ENCODE measurements around the gene RND3.
A peak's percentile ranks its signal among the peaks of the same experiment; 100 is the strongest.

RND3 gene

DNA sequence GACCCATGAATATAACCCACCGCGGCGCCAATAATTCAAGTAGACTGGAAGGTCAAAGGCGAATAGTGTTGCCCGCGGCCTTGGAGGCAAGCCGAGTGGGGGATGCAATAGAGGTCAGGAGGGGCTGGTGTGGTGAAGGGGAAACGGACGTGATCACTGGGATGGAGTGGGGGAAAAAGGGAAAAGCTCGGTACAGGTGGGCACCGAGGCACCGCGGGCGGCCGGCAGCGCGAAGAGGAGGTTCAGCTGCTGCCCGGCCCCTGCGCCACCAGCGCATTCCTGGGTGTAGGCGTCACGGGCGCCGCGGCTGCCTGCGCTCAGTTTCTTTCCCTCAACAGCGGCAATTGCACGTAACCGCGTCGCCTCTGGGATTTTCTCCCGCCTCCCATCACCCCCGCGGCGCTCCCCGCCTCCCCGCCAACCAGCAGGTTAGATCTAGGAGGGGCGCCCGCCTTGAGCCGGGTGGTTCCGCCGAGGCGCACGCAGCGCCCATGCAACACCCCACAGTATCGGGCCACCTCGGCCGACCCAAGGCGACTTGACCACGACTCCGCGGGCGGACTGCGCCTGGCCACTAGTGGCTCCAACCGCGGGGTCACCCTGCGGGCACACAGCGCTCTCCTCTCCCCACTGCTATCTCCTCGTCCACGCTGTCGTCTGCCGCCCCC, 1.5 kb downstream of the RND3 start:
- TF ChIP-seq CTCF (IDR thresholded peaks at IDR 0.05; ENCODE audit: low read depth, low read length, missing control alignments), result no peak
- DNase-seq (ENCODE audit: extremely low read depth, low read depth), result no peak
- H3K4me3 ChIP-seq (replicated peaks; ENCODE audit: low read depth, low read length), result peak overlapping the region; percentile 97

- no peak for DNase-seq (ENCODE audit: extremely low read depth, low read depth)
- no peak for TF ChIP-seq CTCF (IDR thresholded peaks at IDR 0.05; ENCODE audit: low read depth, low read length, missing control alignments)
- H3K4me3 ChIP-seq (replicated peaks; ENCODE audit: low read depth, low read length), result peak overlapping the region; percentile 97
These were observed 2.2 kb downstream of the RND3 start for GRCh38 chr2:150485114-150485870.

GRCh38 chr2:150484461-150485021, 2.9 kb downstream of the RND3 start:
- peak overlapping the region; percentile 97 for H3K4me3 ChIP-seq (replicated peaks; ENCODE audit: low read depth, low read length)
- no peak for TF ChIP-seq CTCF (IDR thresholded peaks at IDR 0.05; ENCODE audit: low read depth, low read length, missing control alignments)
- DNase-seq (ENCODE audit: extremely low read depth, low read depth), result no peak

- no peak for TF ChIP-seq CTCF (IDR thresholded peaks at IDR 0.05; ENCODE audit: low read depth, low read length, missing control alignments)
- DNase-seq (ENCODE audit: extremely low read depth, low read depth), result no peak
- peak overlapping the region; percentile 97 for H3K4me3 ChIP-seq (replicated peaks; ENCODE audit: low read depth, low read length)
These were observed 3.5 kb downstream of the RND3 start for GRCh38 chr2:150484006-150484405.

DNA sequence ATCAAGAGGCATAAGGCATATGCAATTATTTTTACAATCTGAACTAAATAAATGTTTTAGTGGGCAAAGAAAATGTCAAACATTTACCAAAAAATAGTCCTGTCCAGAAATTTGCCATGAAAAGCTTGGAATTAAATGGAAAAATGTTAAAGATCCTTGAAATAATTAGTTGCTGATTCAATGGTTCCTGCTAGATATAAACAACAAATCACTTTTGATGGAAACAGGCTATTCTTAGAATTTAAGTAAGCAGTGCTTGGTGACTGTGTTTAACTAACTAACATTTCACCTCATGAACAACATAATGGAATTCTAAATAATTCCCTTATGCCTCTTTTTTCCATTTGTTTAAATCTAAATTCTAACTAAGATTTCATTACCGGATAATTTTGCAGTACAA, 3.9 kb downstream of the RND3 start:
- no peak for TF ChIP-seq CTCF (IDR thresholded peaks at IDR 0.05; ENCODE audit: low read depth, low read length, missing control alignments)
- DNase-seq (ENCODE audit: extremely low read depth, low read depth), result no peak
- peak overlapping the region; percentile 97 for H3K4me3 ChIP-seq (replicated peaks; ENCODE audit: low read depth, low read length)

- peak overlapping the region; percentile 97 for H3K4me3 ChIP-seq (replicated peaks; ENCODE audit: low read depth, low read length)
- no peak for TF ChIP-seq CTCF (IDR thresholded peaks at IDR 0.05; ENCODE audit: low read depth, low read length, missing control alignments)
- no peak for DNase-seq (ENCODE audit: extremely low read depth, low read depth)
These were observed 4.6 kb downstream of the RND3 start for GRCh38 chr2:150482667-150483400.
